ENCODE data around the gene TAF9.

The TAF9 gene

GRCh38 chr5:69369340-69370121 is at the start of gene TAF9, which contains the start of the genes AK6 and RAD17:
TSS of gene TAF9 (minus strand) at chr5:69369520. CDS start at chr5:69365737, 3,783 bp downstream.
TSS of gene AK6 (minus strand) at chr5:69369520. CDS start at chr5:69369490, 30 bp downstream.
TSS of gene RAD17 (plus strand) at chr5:69369818. CDS start at chr5:69372209, 2,391 bp downstream.
- ATAC-seq (ENCODE audit: low read depth) = peak; percentile 95
- H3K36me3 ChIP-seq (ENCODE audit: low read depth) = peaks cover 68% of the 10 kb centered on the region
- no peak for TF ChIP-seq CTCF (IDR thresholded peaks at IDR 0.05; ENCODE audit: poor library complexity, severe bottlenecking)
- no peaks in the 10 kb centered on the region for H3K27me3 ChIP-seq (ENCODE audit: insufficient read depth, poor library complexity, severe bottlenecking)
- H3K9me3 ChIP-seq (ENCODE audit: severe bottlenecking) = no peaks in the 10 kb centered on the region
- peak within 1 kb of the TSS; percentile 69 for H3K4me3 ChIP-seq (ENCODE audit: severe bottlenecking)
- H3K27ac ChIP-seq (ENCODE audit: poor library complexity, severe bottlenecking) = peak within 1 kb of the TSS; percentile 71
- peaks cover 26% of the 10 kb centered on the region for H3K4me1 ChIP-seq (ENCODE audit: insufficient read depth, poor library complexity, severe bottlenecking)
- peak; percentile 97 for DNase-seq (ENCODE audit: low spot score)

GRCh38 chr5:69418554-69418953 is 49.2 kb upstream of the TAF9 start:
- Histone ChIP-seq H3K36me3 (ENCODE audit: low read depth) (peaks cover 33% of the 10 kb centered on the region), H3K4me3 (ENCODE audit: severe bottlenecking) (no peak overlapping the region), H3K4me1 (ENCODE audit: insufficient read depth, poor library complexity, severe bottlenecking) (peaks cover 11% of the 10 kb centered on the region), H3K27me3 (ENCODE audit: insufficient read depth, poor library complexity, severe bottlenecking) (no peaks in the 10 kb centered on the region), H3K27ac (ENCODE audit: poor library complexity, severe bottlenecking) (no peak overlapping the region), H3K9me3 (ENCODE audit: severe bottlenecking) (no peaks in the 10 kb centered on the region)
- TF ChIP-seq CTCF (IDR thresholded peaks at IDR 0.05; ENCODE audit: poor library complexity, severe bottlenecking) = no peak
- ATAC-seq (ENCODE audit: low read depth) (no peak), DNase-seq (ENCODE audit: low spot score) (no peak)

- Histone ChIP-seq H3K36me3 (ENCODE audit: low read depth) (peaks cover 36% of the 10 kb centered on the region), H3K4me1 (ENCODE audit: insufficient read depth, poor library complexity, severe bottlenecking) (peaks cover 11% of the 10 kb centered on the region), H3K4me3 (ENCODE audit: severe bottlenecking) (peak overlapping the region; percentile 58), H3K27ac (ENCODE audit: poor library complexity, severe bottlenecking) (peak overlapping the region; percentile 78), H3K9me3 (ENCODE audit: severe bottlenecking) (no peaks in the 10 kb centered on the region), H3K27me3 (ENCODE audit: insufficient read depth, poor library complexity, severe bottlenecking) (no peaks in the 10 kb centered on the region)
- ATAC-seq (ENCODE audit: low read depth) (no peak), DNase-seq (ENCODE audit: low spot score) (no peak)
- TF ChIP-seq CTCF (IDR thresholded peaks at IDR 0.05; ENCODE audit: poor library complexity, severe bottlenecking) = no peak
Observed at GRCh38 chr5:69416699-69417098, 47.4 kb upstream of the TAF9 start.

- Histone ChIP-seq H3K27ac (ENCODE audit: poor library complexity, severe bottlenecking) (peak overlapping the region; percentile 78), H3K27me3 (ENCODE audit: insufficient read depth, poor library complexity, severe bottlenecking) (no peaks in the 10 kb centered on the region), H3K9me3 (ENCODE audit: severe bottlenecking) (no peaks in the 10 kb centered on the region), H3K36me3 (ENCODE audit: low read depth) (peaks cover 39% of the 10 kb centered on the region), H3K4me3 (ENCODE audit: severe bottlenecking) (peak overlapping the region; percentile 58), H3K4me1 (ENCODE audit: insufficient read depth, poor library complexity, severe bottlenecking) (peaks cover 11% of the 10 kb centered on the region)
- no peak for ATAC-seq (ENCODE audit: low read depth)
- DNase-seq (ENCODE audit: low spot score) = no peak
- TF ChIP-seq CTCF (IDR thresholded peaks at IDR 0.05; ENCODE audit: poor library complexity, severe bottlenecking) = no peak
Observed at GRCh38 chr5:69416180-69416579, 46.9 kb upstream of the TAF9 start.

GRCh38 chr5:69415584-69415958 is 46.3 kb upstream of the TAF9 start:
- Histone ChIP-seq H3K9me3 (ENCODE audit: severe bottlenecking) (no peaks in the 10 kb centered on the region), H3K4me3 (ENCODE audit: severe bottlenecking) (peak overlapping the region; percentile 58), H3K27ac (ENCODE audit: poor library complexity, severe bottlenecking) (peak overlapping the region; percentile 78), H3K27me3 (ENCODE audit: insufficient read depth, poor library complexity, severe bottlenecking) (no peaks in the 10 kb centered on the region), H3K4me1 (ENCODE audit: insufficient read depth, poor library complexity, severe bottlenecking) (peaks cover 11% of the 10 kb centered on the region), H3K36me3 (ENCODE audit: low read depth) (peaks cover 36% of the 10 kb centered on the region)
- no peak for TF ChIP-seq CTCF (IDR thresholded peaks at IDR 0.05; ENCODE audit: poor library complexity, severe bottlenecking)
- DNase-seq (ENCODE audit: low spot score) (no peak), ATAC-seq (ENCODE audit: low read depth) (peak; percentile 12; the same call in 1 of the 3 replicates)

All from RWPE2 (cell line).